ENCODE results near the gene DNASE1. TPM values are rescaled to one million over a fixed set of nuclear protein-coding genes. Genes with fewer than 3 reads are reported as not detected.

Gene DNASE1
- total RNA-seq, 1 donor from 2014 or later: 16.2 TPM

- Mint-ChIP-seq H3K9me3 (ENCODE audit: unreplicated experiment) (peaks cover 3% of the 10 kb centered on the region), H3K27ac (ENCODE audit: unreplicated experiment) (no peak overlapping the region), H3K4me1 (ENCODE audit: low read depth, unreplicated experiment) (peaks cover 27% of the 10 kb centered on the region), H3K27me3 (ENCODE audit: low read depth, unreplicated experiment) (no peaks in the 10 kb centered on the region), H3K36me3 (ENCODE audit: low read depth, unreplicated experiment) (peaks cover 7% of the 10 kb centered on the region), H3K4me3 (ENCODE audit: unreplicated experiment) (no peak overlapping the region)
- Histone ChIP-seq H3K27me3 (ENCODE audit: insufficient read depth, low read length) (no peaks in the 10 kb centered on the region), H4K20me1 (ENCODE audit: insufficient read depth, low read length) (peaks cover 24% of the 10 kb centered on the region), H3K9me3 (ENCODE audit: insufficient read depth, low read depth, low read length) (no peaks in the 10 kb centered on the region), H3K79me2 (ENCODE audit: insufficient read depth, low read length) (no peaks in the 10 kb centered on the region), H3K4me3 (ENCODE audit: insufficient read depth, low read depth, low read length) (no peak overlapping the region), H3K4me1 (ENCODE audit: insufficient read depth, low read length) (peaks cover 12% of the 10 kb centered on the region), H2AFZ (ENCODE audit: low read depth, low read length) (no peak overlapping the region), H3K27ac (ENCODE audit: low read depth, low read length) (no peak overlapping the region), H3K36me3 (ENCODE audit: insufficient read depth, low read length) (no peaks in the 10 kb centered on the region), H3K9ac (ENCODE audit: low read length) (no peak overlapping the region), H3K4me2 (ENCODE audit: low read length) (no peak overlapping the region)
- FAIRE-seq: no peak
- no peak for TF ChIP-seq CTCF (IDR thresholded peaks at IDR 0.05; ENCODE audit: insufficient read depth, low read depth, low read length)
- TF ChIP-seq EZH2 (IDR thresholded peaks at IDR 0.05; ENCODE audit: insufficient read depth, low read length): no peak
- DNase-seq (ENCODE audit: low read depth): no peak
These were observed 14.3 kb upstream of the DNASE1 start for GRCh38 chr16:3640207-3640606.

GRCh38 chr16:3640632-3641501 is 13.6 kb upstream of the DNASE1 start:
- peaks cover 33% of the 10 kb centered on the region for H3K4me1 Mint-ChIP-seq (ENCODE audit: low read depth, unreplicated experiment)
- DNase-seq (ENCODE audit: low read depth): no peak
- no peak overlapping the region for H3K4me2 ChIP-seq (ENCODE audit: low read length)

More at GRCh38 chr16:3640632-3641501, 13.6 kb upstream of the DNASE1 start:
- H3K4me3 ChIP-seq (ENCODE audit: insufficient read depth, low read depth, low read length): no peak overlapping the region
- no peak for TF ChIP-seq CTCF (IDR thresholded peaks at IDR 0.05; ENCODE audit: insufficient read depth, low read depth, low read length)
- TF ChIP-seq EZH2 (IDR thresholded peaks at IDR 0.05; ENCODE audit: insufficient read depth, low read length): no peak
- H3K9ac ChIP-seq (ENCODE audit: low read length): no peak overlapping the region
- H3K4me3 Mint-ChIP-seq (ENCODE audit: unreplicated experiment): no peak overlapping the region
- no peak overlapping the region for H3K27ac Mint-ChIP-seq (ENCODE audit: unreplicated experiment)
- peaks cover 12% of the 10 kb centered on the region for H3K4me1 ChIP-seq (ENCODE audit: insufficient read depth, low read length)
- H3K9me3 Mint-ChIP-seq (ENCODE audit: unreplicated experiment): peaks cover 3% of the 10 kb centered on the region
- H3K79me2 ChIP-seq (ENCODE audit: insufficient read depth, low read length): no peaks in the 10 kb centered on the region
- no peak overlapping the region for H2AFZ ChIP-seq (ENCODE audit: low read depth, low read length)
- H3K27ac ChIP-seq (ENCODE audit: low read depth, low read length): no peak overlapping the region
- no peaks in the 10 kb centered on the region for H3K27me3 ChIP-seq (ENCODE audit: insufficient read depth, low read length)
- no peaks in the 10 kb centered on the region for H3K27me3 Mint-ChIP-seq (ENCODE audit: low read depth, unreplicated experiment)
- H3K9me3 ChIP-seq (ENCODE audit: insufficient read depth, low read depth, low read length): no peaks in the 10 kb centered on the region
- peaks cover 26% of the 10 kb centered on the region for H4K20me1 ChIP-seq (ENCODE audit: insufficient read depth, low read length)
- H3K36me3 Mint-ChIP-seq (ENCODE audit: low read depth, unreplicated experiment): peaks cover 9% of the 10 kb centered on the region
- no peak for FAIRE-seq
- H3K36me3 ChIP-seq (ENCODE audit: insufficient read depth, low read length): no peaks in the 10 kb centered on the region
